Thyroid gland (tissue), 4 donors: Measurements from ENCODE around the gene NECAB3. TPM values are rescaled to one million over a fixed set of nuclear protein-coding genes. Genes with fewer than 3 reads are reported as not detected.

Experiments
- DNase-seq, 2 donors: peaks; one replicate each; pipeline ENCODE4 v3.0.0-alpha.2; 2019
- H3K27ac ChIP-seq, 3 donors: fragments of 200-600 bp; sonication (generic); 1 replicate in 2 of 3; 2 replicates in 1 of 3; pipeline ENCODE4 v1.5.1; 2016 to 2019; ENCODE audit warnings: mild to moderate bottlenecking in 1 of 3, moderate library complexity in 1 of 3
- H3K27me3 ChIP-seq: fragments of 200-600 bp; sonication (generic); one replicate; pipeline ENCODE4 v1.5.1; 2019
- H3K36me3 ChIP-seq, 2 donors: fragments of 200-600 bp; sonication (generic); one replicate each; pipeline ENCODE4 v1.5.1; 2016 to 2019
- H3K4me1 ChIP-seq, 2 donors: fragments of 200-600 bp; sonication (generic); one replicate each; pipeline ENCODE4 v1.5.1; 2017 to 2019
- H3K4me3 ChIP-seq, 3 donors: fragments of 200-600 bp; sonication (generic); replicated peaks in 1 of 3; 1 replicate in 2 of 3; 2 replicates in 1 of 3; pipeline ENCODE4 v1.5.1; 2016; ENCODE audit warnings: mild to moderate bottlenecking in 1 of 3
- H3K9me3 ChIP-seq: fragments of 200-600 bp; sonication (generic); one replicate; pipeline ENCODE4 v1.5.1; 2017
- POLR2A ChIP-seq, 2 donors: fragments of 450-650 bp; IDR thresholded peaks; one replicate each; pipeline ENCODE4 v1.6.1; 2017; ENCODE audit warnings: antibody characterized with exemption in 2 of 2, mild to moderate bottlenecking in 2 of 2, moderate library complexity in 1 of 2
- WGBS, 2 donors: methylation state at CpG; one replicate each; pipeline ENCODE4 v1.1.5; 2017; 5-methylcytosine and 5-hydroxymethylcytosine counted together
- intact Hi-C: fragments of 100-400 bp; cut with DNase I; formaldehyde crosslinking; loops from one replicate; pipeline ENCODE4 v1.15.1; 2023
- total RNA-seq, 4 donors: library from RNA; depleted of rRNA; stranded (reverse); fragments of >200 nt; gene quantifications; one replicate each; pipeline ENCODE4 v1.2.3, GENCODE V29; 2016
- TF ChIP-seq, protein P1 (sequence below), 6 experiments: fragments of 200-600 bp in 3 of 6; fragments of 450-650 bp in 3 of 6; sonication (generic) in 3 of 6; IDR thresholded peaks; one replicate each; pipeline ENCODE4 v1.5.1; 2016 to 2019; ENCODE audit warnings: antibody characterized with exemption in 6 of 6, mild to moderate bottlenecking in 2 of 6, inconsistent platforms in 1 of 6, moderate library complexity in 1 of 6

NECAB3 gene
- total RNA-seq, 4 donors from 2014 or later: 65.2 to 99.8 (median 73.4) TPM

GRCh38 chr20:33609504-33609903 lies 64.7 kb downstream of the NECAB3 start:
- intact Hi-C loops: no loop called here
- no peak overlapping the region for H3K4me3 ChIP-seq
- no peaks in the 10 kb centered on the region for H3K27me3 ChIP-seq
- DNase-seq: no peak
- WGBS, 2 donors: 94 to 96% methylated on average over 2 of the region's 2 CpGs
- H3K4me1 ChIP-seq: peaks cover 2 to 9% of the 10 kb centered on the region in 2 donors
- peaks cover 6 to 9% of the 10 kb centered on the region in 2 donors for H3K36me3 ChIP-seq
- no peaks in the 10 kb centered on the region for H3K9me3 ChIP-seq
- TF ChIP-seq, protein P1, sequence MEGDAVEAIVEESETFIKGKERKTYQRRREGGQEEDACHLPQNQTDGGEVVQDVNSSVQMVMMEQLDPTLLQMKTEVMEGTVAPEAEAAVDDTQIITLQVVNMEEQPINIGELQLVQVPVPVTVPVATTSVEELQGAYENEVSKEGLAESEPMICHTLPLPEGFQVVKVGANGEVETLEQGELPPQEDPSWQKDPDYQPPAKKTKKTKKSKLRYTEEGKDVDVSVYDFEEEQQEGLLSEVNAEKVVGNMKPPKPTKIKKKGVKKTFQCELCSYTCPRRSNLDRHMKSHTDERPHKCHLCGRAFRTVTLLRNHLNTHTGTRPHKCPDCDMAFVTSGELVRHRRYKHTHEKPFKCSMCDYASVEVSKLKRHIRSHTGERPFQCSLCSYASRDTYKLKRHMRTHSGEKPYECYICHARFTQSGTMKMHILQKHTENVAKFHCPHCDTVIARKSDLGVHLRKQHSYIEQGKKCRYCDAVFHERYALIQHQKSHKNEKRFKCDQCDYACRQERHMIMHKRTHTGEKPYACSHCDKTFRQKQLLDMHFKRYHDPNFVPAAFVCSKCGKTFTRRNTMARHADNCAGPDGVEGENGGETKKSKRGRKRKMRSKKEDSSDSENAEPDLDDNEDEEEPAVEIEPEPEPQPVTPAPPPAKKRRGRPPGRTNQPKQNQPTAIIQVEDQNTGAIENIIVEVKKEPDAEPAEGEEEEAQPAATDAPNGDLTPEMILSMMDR (IDR thresholded peaks at IDR 0.05): no peak
- no peak for TF ChIP-seq POLR2A (IDR thresholded peaks at IDR 0.05)
- no peak overlapping the region for H3K27ac ChIP-seq

Other genes with a start within 250 kb of the NECAB3 start
- 100 to 1,000 TPM; 193 to 291 (median 248) TPM for gene SNTA1, start 230.7 kb downstream of the NECAB3 start, total RNA-seq
- 10 to 100 TPM; 29.7 to 57.3 (median 35.8) TPM for gene CBFA2T2, start 184.3 kb downstream of the NECAB3 start, total RNA-seq
- under 1 TPM in 1 of 4 donors, not detected in 3; 0.13 TPM for gene C20orf144, start 12.1 kb downstream of the NECAB3 start, total RNA-seq
- 1 to 10 TPM; 2.1 to 3.9 (median 2.6) TPM for gene ACTL10, start 7.5 kb downstream of the NECAB3 start, total RNA-seq
- under 1 TPM in 3 of 4 donors, not detected in 1; 0.42 to 0.89 (median 0.67) TPM for gene E2F1, start 12.0 kb upstream of the NECAB3 start, total RNA-seq
- gene PXMP4, start 45.9 kb upstream of the NECAB3 start, total RNA-seq: 10 to 100 TPM; 17.7 to 31.2 (median 22.0) TPM
- 1 to 10 TPM; 1.1 to 3.5 (median 2.8) TPM for gene ZNF341, start 57.6 kb upstream of the NECAB3 start, total RNA-seq
- 10 to 100 TPM; 70.3 to 93.5 (median 85.7) TPM for gene CHMP4B, start 136.9 kb upstream of the NECAB3 start, total RNA-seq